ENCODE measurements around the gene CBFA2T3.

Gene CBFA2T3

GRCh38 chr16:88961011-88961410, 16.0 kb downstream of the CBFA2T3 start:
- no peak for DNase-seq (ENCODE audit: low read depth)

GRCh38 chr16:88960516-88960915, 16.5 kb downstream of the CBFA2T3 start:
- no peak for DNase-seq (ENCODE audit: low read depth)

DNA sequence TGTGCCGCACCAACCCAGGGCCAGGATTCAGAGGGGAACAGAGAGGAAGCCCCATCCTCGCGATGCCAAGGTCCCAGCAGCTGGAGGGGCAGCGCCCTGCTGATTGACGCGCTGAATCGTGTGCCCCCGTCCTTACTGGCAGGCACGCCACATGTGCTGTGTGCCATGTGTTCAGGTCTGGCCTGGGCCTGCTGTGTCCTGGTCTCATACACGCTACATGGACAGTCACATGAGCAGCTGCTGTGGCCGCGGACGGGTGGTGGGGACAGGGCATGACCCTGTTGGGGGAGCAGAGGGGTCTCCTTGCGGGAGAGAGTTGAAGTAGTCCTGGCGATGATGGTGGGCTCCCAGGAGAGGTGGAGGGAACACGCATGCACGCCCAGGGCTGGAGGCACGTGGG, 18.0 kb downstream of the CBFA2T3 start:
- no peak for DNase-seq (ENCODE audit: low read depth)

GRCh38 chr16:88957887-88958577, 19.0 kb downstream of the CBFA2T3 start:
- no peak for DNase-seq (ENCODE audit: low read depth)

GRCh38 chr16:88957433-88957767, 19.6 kb downstream of the CBFA2T3 start:
- DNase-seq (ENCODE audit: low read depth): no peak

DNA sequence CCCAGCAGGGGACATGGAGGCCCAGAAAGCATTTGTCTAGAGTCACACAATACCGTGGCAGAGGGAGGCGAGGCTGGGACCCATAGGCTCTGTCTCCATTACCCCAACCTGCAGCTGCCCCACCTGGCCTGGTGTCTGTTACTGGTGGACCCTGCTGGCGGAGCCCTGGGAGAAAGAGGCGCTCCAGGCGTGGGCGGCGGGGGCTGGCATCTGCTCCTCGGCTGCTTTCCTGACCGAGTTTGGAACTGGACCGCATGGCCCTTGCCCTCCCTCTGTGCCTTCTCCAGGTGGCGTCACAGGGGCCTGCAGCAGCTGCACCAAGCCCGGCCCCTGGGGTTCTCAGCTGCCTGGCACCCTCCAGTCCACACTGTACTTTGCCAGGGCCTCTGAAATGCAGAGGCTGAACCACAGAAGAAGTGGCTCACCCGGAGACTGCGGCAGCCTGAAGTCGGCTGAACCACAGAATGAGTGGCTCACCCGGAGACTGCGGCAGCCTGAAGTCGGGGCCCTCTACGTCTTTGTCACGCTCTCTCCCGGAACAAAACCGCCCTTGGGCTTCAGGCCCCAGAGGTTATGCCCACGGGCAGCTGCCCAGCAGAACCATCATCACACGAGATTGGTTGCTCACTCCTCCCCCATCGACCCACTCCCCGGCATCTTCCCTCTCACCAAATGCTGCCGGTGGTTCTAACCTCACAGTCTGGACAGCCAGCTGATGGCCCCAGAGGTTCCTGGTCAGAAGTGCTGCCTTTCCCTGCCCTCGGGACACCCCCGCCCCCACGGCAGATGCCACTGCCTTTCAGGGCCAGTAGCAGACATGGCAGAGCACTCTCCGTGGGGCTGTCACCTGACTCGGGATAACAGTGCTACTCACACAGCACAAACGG, 20.2 kb downstream of the CBFA2T3 start:
- DNase-seq (ENCODE audit: low read depth): no peak

DNA sequence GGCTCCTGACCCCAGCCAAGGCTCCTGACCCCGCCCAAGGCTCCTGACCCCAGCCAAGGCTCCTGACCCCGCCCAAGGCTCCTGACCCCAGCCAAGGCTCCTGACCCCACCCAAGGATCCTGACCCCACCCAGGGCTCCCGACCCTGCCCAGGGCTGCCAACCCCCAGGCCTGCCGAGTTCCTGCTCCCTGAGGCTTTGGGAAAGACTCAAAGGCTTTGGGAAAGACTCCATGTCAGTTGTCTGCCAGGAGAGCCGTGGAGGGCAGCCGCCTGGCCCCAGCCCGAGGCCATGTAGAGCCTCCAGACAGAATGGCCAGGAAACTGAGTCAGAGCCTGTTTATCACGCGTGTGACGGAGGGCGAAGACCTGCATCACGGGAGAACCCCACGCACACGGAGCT, 21.1 kb downstream of the CBFA2T3 start:
- DNase-seq (ENCODE audit: low read depth): no peak

DNA sequence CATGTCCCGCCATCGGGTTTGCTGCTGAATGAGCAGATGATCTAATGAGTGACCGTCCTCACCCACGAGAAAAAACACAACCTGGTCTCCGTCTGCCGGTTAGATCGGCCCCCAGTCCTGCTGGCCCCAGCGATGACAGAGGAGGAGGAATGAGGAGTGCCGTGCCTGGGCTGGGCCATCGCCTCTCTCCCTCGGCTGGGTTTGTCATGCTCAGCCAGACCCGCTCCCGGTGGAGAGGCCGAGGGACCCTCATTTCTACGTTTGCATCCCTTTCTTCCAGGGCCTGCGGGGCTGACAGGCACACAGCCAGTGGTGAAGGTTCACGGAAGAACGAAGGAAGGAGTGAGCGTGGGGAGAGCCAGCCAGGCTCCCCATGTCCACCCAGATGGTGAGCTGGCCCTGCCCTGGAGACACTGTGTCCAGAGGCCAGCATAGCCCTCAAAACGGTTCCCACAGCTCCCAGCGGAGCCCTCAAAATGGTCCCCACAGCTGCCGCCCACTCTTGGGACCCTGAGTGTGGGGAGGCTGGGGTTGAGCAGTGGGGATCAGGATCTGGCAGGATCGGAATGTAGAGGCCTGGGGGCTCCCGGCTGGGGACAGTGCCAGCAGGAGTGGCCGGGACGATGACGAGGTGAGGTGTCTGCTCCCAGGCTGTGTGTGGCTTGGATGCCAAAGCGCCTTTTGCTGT, 23.9 kb downstream of the CBFA2T3 start:
- DNase-seq (ENCODE audit: low read depth): no peak

DNA sequence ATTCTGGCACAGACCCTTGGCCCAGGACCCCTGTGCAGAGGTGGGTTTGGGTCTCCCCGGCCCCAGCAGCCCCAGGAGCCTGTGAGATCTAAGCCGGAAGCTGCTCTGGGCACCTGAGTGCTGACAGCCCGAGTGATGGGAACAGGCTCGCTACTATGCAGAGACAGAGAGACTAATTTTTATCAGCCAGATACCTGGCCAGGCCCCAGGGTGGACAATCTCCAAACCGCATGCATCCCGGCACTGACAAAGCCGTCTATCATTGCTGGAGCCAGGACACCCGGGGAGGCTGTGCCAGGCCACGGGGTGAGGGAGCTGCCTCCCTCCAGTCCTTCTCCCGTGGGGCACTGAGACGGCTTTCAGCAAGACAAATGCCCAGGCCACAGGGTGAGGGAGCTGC, 25.0 kb downstream of the CBFA2T3 start:
- no peak for DNase-seq (ENCODE audit: low read depth)

GRCh38 chr16:88951501-88951900, 25.5 kb downstream of the CBFA2T3 start:
- DNase-seq (ENCODE audit: low read depth): no peak

- no peak for DNase-seq (ENCODE audit: low read depth)
Observed at GRCh38 chr16:88948781-88949490, 28.1 kb downstream of the CBFA2T3 start.

DNA sequence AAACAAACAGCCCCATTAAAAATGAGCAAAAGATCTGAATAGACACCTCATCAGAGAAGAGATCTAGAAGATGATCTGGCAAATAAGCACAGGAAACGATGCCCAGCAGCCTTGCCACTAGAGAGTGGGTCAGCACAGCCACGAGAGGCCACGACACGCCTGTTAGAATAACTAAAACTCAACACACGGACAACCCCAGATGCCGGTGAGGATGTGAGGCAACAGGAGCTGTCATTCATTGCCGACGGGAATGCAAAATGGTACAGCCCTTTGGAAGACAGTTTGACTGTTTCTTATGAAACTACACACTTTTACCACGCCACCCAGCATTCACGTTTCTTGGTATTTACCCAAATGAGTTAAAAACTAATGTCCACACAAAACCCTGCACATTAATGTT, 31.5 kb downstream of the CBFA2T3 start:
- DNase-seq (ENCODE audit: low read depth): no peak

- no peak for DNase-seq (ENCODE audit: low read depth)
Observed at GRCh38 chr16:88943741-88944140, 33.3 kb downstream of the CBFA2T3 start.

- no peak for DNase-seq (ENCODE audit: low read depth)
Observed at GRCh38 chr16:88943131-88943664, 33.8 kb downstream of the CBFA2T3 start.

GRCh38 chr16:88941913-88942909, 34.8 kb downstream of the CBFA2T3 start:
- DNase-seq (ENCODE audit: low read depth): no peak

GRCh38 chr16:88940862-88941817, 35.9 kb downstream of the CBFA2T3 start:
- DNase-seq (ENCODE audit: low read depth): no peak

GRCh38 chr16:88939972-88940861, 36.8 kb downstream of the CBFA2T3 start:
- DNase-seq (ENCODE audit: low read depth): no peak

DNA sequence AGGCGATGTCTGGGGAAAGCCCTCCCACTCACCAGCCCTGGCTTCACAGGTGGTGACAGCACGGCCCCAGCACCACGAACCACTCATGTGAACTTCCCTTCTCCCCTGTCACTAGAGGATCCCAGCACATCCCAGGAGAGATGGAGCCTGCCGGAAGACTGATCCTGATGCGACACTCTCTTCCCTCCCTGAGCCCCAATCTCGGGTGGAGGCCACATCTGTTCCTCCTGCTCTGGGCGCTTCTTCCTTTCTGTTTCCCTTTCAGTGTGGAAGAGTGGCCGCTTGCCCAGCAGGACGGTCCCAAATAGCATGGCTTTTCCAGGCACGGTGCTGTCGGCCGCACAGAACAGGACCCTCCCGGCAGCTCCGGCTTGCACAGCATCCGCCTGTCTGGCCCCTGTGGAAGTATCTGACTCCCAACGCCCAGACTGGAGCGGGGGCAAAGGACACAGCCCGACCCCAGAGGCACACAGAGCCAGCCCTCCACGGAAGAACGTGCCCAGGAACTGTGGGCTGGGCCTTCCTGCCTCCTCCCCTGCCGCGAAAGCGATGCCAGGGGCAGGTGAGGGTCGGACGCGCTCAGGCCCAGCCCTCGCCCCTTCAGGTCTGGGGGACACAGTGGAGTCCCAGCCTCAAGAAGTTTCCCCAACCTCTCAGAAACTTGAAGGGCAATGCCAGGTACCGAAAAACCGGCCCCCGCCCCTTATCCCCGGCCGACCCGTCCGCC, 37.6 kb downstream of the CBFA2T3 start:
- no peak for DNase-seq (ENCODE audit: low read depth)

Data from T-helper 22 cell (primary cell).